ENCODE data around the gene SEMA5A.

The SEMA5A gene

DNA sequence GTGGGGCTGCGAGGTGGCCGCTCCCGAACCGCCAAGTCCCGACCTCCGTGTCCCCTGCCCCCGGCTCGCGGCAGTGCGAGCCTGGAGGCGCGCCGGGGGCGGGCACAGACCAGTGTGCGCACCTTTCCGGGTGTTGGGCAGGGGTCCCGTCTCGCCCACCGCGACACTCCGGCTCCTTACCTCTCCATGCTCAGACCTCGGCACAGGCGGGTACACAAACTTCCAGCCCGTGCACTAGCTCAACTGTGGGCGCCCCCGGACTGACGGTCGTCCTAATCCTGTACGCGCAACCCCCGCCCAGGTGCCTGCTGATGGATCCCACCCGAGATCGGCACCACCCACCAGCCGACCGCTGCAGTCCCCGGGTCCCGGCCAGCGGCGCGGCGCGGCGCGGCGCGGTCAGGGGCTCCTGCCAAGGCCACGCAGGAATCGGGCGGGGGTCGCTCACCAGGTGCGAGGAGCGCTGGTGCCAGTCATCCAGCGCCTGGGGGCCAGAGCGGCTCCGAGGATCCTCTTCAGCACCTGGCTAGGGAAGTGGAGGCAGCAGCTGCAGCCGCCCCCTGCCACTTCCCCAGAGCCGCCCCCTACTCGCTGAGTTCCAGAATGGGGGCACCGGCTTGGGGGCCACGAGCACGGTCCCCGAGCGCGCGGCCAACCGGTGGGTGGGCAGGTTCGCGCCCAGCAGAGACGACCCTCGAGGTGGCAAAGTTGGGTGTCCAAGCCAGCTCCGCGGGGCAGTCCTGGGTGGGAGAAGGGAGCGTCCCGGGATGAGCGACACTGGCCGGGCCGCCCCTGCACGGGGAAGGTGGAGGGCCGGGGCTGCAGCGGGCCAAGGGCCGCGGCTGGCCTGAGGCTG lies 511 bp downstream of the SEMA5A start:
- no peak for DNase-seq

GRCh38 chr5:9544502-9545135 lies 1.3 kb downstream of the SEMA5A start:
- DNase-seq = peak; percentile 57 to 67

GRCh38 chr5:9544056-9544455 lies 1.8 kb downstream of the SEMA5A start:
- DNase-seq = no peak

- no peak for DNase-seq
Observed at GRCh38 chr5:9543311-9543920, 2.5 kb downstream of the SEMA5A start.

DNA sequence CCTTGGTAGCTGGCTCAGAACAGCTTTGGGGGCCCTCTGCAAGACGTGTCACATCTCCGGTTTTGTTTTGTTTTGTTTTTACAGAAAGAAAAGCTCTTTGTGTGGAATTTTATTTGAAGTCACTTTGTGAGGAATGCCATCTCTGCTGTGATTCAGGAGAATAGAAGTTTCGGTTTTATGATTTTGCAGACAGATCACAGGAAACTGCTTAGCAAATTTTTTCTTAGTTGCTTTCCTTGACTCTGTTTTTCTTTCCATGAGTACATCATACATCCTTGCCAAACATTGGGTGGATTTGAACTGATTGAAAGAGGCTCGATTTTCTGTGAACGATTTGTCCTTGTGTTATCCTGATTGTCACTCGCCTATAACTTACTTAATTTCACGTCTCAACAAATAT lies 5.1 kb downstream of the SEMA5A start:
- no peak for DNase-seq

GRCh38 chr5:9538504-9538903 lies 7.4 kb downstream of the SEMA5A start:
- DNase-seq = no peak

- no peak for DNase-seq
Observed at GRCh38 chr5:9537223-9538141, 8.4 kb downstream of the SEMA5A start.

- DNase-seq = no peak
Observed at GRCh38 chr5:9536717-9537116, 9.2 kb downstream of the SEMA5A start.

DNA sequence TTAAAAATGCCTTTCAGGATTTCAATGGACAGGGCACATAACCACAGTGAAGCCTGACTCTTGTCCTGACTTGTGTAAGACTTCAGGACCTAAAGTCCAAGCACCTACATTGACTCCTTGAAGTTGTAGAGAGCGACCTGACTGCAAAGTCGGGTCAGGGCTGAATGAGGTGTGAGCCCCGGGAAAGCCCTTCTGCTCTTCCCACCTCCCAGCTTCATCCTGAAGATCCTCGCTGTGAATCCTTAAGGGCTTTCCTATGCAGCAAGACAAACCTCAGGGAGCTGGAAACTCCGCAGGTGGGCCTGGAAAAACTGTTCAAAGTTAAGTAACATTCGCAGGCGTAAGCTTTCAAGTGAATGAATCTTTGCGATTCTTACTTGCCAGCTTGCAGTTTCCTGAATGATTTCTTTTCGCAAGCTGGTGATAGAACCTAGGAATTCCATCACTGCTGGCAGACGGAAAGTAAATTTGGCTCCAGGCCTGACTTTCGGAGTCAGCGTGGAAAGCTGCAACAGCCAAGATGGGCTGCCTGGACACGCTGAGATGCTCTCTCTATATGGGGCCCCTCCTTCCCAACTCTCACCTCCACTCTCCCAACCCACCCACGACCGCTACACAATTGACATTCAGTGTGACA lies 10.9 kb downstream of the SEMA5A start:
- DNase-seq = no peak

DNA sequence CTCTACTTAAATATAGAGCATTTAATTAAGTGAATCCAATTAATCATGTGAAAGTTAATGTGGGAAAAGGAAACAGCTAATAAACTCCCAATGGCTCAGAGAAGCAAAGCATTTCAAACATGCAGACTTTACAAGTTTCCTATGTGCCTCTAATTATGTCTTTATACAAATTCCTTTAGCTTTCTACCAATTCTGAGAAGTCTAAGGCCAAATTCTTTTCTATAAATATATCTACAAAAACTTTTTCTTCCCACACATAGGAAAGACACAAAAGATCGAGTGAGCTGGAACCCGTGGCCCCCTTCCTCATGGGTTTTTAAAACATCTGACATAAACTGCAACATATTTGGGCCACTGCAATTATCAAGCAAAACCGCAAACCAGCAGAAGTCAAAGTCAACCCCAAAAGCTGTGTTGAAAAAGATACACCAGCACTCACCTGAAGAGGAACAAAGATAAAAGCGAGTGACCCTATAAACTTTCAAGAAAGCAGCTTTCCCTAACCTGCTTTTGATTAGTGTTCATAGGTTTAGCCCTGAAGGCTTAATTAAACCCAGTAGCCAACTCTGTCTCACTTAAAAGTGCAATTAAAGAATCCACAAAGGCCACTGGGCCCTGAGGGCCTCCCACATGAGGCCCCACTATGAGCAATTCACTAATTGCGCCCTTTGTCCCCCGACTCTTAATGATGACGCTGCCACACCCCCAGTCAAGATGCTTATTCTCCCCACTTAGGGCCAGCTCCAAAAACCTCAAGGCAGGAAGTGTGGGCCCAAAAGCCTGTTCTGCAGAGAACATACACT lies 12.1 kb downstream of the SEMA5A start:
- no peak for DNase-seq

- DNase-seq = no peak
Observed at GRCh38 chr5:9533096-9533495, 12.8 kb downstream of the SEMA5A start.

DNA sequence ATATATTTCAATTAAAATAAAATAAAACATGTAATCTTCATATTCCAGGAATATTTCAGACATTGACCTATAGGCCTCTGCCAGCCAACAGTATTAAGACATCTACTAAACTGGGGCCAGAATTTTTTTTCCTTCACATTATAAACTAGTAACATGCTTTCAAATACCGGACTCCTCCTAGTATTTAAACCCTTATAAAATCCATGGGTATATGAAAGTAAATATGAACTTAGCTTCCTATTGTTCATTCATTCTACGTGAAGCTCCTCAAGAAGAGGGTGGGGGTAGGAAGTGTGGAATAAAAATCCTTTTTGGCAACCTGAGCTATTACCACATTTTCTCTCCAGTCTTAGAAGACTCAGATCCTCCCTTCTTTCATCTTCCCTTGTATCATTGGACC lies 16.4 kb downstream of the SEMA5A start:
- no peak for DNase-seq

DNA sequence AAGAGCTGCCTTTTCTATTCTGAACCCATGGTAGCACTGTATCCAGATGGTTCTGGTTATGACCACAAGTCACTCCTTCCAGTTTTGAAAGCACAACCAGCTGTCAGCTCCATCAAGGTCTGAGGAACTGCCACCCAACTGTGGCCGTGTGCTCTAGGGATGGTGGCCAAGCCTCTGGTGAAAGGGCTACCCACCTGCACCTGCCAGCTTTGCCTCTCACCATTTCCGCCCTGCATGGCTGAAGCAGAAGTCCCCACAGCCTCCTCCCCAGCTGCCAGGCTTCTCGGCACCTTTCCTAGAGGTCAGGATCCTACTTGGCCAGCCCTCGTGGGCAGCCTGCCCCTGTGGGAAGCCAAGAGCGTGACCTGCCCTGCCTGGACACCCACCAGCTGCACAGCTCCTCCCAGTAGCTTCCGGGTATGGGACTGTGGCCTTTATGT lies 16.8 kb downstream of the SEMA5A start:
- no peak for DNase-seq

DNA sequence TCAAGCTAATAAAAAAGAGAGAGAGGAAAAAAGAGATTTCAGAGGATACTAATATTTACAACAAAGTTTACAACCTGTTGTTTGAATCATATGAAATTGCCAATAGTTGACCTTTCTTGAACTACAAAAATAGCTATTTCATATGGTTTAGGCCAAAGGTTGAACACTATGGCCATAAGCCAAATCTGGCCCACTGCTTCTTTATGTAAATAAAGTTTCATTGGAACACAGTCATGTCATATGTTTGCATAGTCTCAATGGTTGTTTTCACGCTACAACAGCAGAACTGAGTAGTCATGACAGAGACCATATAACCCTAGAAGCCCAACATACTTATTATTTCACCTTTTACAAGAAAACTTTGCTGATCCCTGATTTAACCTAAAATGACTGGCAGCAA lies 20.9 kb downstream of the SEMA5A start:
- DNase-seq = no peak

- DNase-seq = no peak
Observed at GRCh38 chr5:9523090-9523823, 22.6 kb downstream of the SEMA5A start.

DNA sequence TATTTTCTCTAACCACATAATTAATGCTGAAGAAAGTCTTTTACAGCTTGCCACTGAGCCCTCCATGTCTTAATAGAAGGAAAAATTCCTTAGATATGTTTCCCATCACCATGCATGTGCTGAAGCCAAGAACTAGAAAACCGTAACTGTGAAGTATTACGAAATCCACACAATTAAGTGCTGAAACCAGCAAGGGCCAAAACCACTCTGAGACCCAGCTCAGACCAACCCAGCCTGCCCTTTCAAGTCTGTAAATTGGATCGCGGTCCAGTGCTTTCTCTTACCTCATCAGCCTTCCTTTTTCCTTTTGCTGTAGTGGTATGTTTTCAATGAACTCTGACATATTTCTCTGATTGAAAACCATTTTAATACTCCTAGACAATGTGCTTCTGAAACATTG lies 26.3 kb downstream of the SEMA5A start:
- no peak for DNase-seq

GRCh38 chr5:9516591-9516990 lies 29.3 kb downstream of the SEMA5A start:
- DNase-seq = no peak

GRCh38 chr5:9515436-9515835 lies 30.4 kb downstream of the SEMA5A start:
- DNase-seq = no peak

DNA sequence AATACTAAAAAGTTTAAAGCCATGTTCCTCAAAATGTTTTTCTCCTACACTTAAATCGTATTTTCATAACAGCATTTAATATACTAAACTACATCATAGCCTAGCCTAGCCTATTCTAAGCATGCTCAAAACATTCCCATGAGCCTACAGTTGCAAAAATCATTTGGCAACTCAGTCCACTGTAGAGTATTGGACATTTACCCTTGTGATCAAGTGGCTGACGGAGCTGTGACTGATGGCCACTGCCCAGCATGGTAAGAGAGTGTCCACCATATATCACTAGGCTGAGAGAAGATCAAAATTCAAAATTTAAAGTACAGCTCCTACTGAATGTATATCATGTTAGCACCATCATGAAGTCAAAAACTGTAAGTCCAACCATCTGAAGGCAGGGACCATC lies 30.9 kb downstream of the SEMA5A start:
- no peak for DNase-seq

- DNase-seq = no peak
Observed at GRCh38 chr5:9513827-9514226, 32.0 kb downstream of the SEMA5A start.

DNA sequence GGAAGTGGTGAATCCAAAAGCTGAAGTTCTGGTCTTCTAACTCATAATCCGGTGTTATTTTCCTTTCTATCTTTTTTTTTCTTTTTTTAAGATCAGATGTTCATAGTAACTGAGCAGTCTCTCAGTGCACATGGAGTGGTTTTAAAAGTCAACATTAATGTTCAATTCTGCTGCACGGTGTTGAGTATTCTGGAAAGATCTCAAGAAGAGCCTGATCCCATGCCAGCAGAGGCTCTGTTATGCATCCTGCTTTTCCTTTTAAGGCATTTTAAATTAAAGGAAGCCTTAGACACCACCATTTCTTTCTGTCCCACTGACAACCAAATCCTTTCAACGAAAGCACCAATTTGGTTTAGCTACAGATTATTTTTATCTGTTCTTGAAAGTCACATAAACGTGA lies 33.4 kb downstream of the SEMA5A start:
- DNase-seq = no peak
